Measurements from ENCODE around the gene DGKZ. TPM values are rescaled to one million over a fixed set of nuclear protein-coding genes. Genes with fewer than 3 reads are reported as not detected.

Gene DGKZ
- total RNA-seq, 2 experiments from 2014 or later = 96.9 to 132 TPM

Small RNA genes within 50 kb of the gene (microRNA-seq; reads per million reads assigned to microRNA genes)
- 1.7 reads per million for gene MIR4688

Other genes with a start within 250 kb of the DGKZ start
- 10 to 100 TPM; 34.6 to 39.7 TPM for gene PHF21A, start 226.0 kb upstream of the DGKZ start, total RNA-seq
- gene CREB3L1, start 69.8 kb upstream of the DGKZ start, total RNA-seq = not detected
- 1 to 10 TPM; 1.6 to 5.0 TPM for gene MDK, start 34.2 kb downstream of the DGKZ start, total RNA-seq
- under 1 TPM in 1 of 2 experiments, not detected in 1; 0.18 TPM for gene CHRM4, start 44.3 kb downstream of the DGKZ start, total RNA-seq
- 10 to 100 TPM; 36.1 to 41.9 TPM for gene AMBRA1, start 246.6 kb downstream of the DGKZ start, total RNA-seq

Data from activated CD8-positive, alpha-beta memory T cell treated with anti-CD3 and anti-CD28 coated beads, Interleukin-2, amount 10 ng/mL, durations not matched to agents 7 days and 5 days (primary cell).